HFFc6 (cell line): ENCODE results near the gene DRP2. TPM values are rescaled to one million over a fixed set of nuclear protein-coding genes. Genes with fewer than 3 reads are reported as not detected.

Experiments
- DNase-seq: peaks from one replicate; pipeline ENCODE4 v3.0.0-alpha.2; 2018
- H3K27ac Mint-ChIP-seq: 2 replicates; pipeline ENCODE4 v1.8.0; 2020; ENCODE audit warnings: mild to moderate bottlenecking, mixed read lengths
- H3K27me3 Mint-ChIP-seq: 2 replicates; pipeline ENCODE4 v1.8.0; 2021; ENCODE audit warnings: mild to moderate bottlenecking, moderate library complexity, mixed read lengths; ENCODE audit not compliant: insufficient read depth
- H3K36me3 Mint-ChIP-seq: 2 replicates; pipeline ENCODE4 v1.8.0; 2021; ENCODE audit warnings: low read depth, mixed read lengths
- H3K4me1 Mint-ChIP-seq: 2 replicates; pipeline ENCODE4 v1.8.0; 2020; ENCODE audit warnings: low read depth, mixed read lengths
- H3K4me3 Mint-ChIP-seq: 2 replicates; pipeline ENCODE4 v1.8.0; 2020; ENCODE audit warnings: mild to moderate bottlenecking, moderate library complexity, mixed read lengths
- H3K9me3 Mint-ChIP-seq: 2 replicates; pipeline ENCODE4 v1.8.0; 2020; ENCODE audit warnings: mild to moderate bottlenecking, mixed read lengths
- total RNA-seq, 6 experiments: library from RNA; stranded (reverse); fragmentation: NEBNext Ultra II Directional; extraction: Animal tissue kit (Norgen Biotek cat#: 25700); gene quantifications; 2 replicates in 1 of 6; 3 replicates in 5 of 6; pipeline ENCODE4 v1.2.3, GENCODE V29; 2021
- TF ChIP-seq, protein P1 (sequence below): fragments of 200-600 bp; sonication (generic); IDR thresholded peaks from 2 replicates; pipeline ENCODE4 v1.5.0; 2021; ENCODE audit warnings: antibody characterized with exemption, mild to moderate bottlenecking

Gene DRP2
- total RNA-seq, 6 experiments from 2014 or later, result 0.30 to 0.55 (median 0.37) TPM

DNA sequence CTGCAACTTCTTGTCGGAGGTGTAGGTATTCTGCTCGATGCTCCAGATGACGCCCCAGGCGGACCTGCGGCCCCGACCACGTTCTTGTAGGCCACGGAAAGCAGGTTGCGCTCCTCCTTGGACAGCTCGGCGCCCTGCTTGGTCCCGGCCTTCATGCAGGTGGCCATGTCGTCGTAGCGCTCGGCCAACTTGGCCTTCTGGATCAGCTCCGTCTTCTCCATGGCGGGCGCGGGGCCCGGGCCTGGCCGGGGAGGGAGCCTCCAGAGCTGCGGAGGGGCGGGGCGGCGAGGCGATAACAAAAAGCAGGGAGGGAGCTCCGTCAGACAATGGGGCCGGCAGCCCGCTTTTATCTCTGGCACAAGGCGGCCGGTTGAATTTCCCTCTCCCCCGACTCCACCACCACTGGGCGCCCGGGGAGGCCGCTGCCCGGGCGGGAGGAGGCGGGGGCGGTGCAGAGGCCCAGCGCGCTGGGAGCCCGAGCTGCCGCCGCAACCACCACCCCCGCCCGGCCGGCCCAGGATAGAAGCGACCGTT, 28.3 kb upstream of the DRP2 start:
- Mint-ChIP-seq H3K27me3 (no peaks in the 10 kb centered on the region; the same call in 1 of the 2 replicates), H3K4me3 (peak overlapping the region; percentile 61; the same call in 1 of the 2 replicates), H3K9me3 (no peaks in the 10 kb centered on the region), H3K27ac (no peak overlapping the region), H3K4me1 (peaks cover 20% of the 10 kb centered on the region), H3K36me3 (no peaks in the 10 kb centered on the region)
- DNase-seq, result no peak
- TF ChIP-seq, protein P1, sequence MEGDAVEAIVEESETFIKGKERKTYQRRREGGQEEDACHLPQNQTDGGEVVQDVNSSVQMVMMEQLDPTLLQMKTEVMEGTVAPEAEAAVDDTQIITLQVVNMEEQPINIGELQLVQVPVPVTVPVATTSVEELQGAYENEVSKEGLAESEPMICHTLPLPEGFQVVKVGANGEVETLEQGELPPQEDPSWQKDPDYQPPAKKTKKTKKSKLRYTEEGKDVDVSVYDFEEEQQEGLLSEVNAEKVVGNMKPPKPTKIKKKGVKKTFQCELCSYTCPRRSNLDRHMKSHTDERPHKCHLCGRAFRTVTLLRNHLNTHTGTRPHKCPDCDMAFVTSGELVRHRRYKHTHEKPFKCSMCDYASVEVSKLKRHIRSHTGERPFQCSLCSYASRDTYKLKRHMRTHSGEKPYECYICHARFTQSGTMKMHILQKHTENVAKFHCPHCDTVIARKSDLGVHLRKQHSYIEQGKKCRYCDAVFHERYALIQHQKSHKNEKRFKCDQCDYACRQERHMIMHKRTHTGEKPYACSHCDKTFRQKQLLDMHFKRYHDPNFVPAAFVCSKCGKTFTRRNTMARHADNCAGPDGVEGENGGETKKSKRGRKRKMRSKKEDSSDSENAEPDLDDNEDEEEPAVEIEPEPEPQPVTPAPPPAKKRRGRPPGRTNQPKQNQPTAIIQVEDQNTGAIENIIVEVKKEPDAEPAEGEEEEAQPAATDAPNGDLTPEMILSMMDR, result no peak

DNA sequence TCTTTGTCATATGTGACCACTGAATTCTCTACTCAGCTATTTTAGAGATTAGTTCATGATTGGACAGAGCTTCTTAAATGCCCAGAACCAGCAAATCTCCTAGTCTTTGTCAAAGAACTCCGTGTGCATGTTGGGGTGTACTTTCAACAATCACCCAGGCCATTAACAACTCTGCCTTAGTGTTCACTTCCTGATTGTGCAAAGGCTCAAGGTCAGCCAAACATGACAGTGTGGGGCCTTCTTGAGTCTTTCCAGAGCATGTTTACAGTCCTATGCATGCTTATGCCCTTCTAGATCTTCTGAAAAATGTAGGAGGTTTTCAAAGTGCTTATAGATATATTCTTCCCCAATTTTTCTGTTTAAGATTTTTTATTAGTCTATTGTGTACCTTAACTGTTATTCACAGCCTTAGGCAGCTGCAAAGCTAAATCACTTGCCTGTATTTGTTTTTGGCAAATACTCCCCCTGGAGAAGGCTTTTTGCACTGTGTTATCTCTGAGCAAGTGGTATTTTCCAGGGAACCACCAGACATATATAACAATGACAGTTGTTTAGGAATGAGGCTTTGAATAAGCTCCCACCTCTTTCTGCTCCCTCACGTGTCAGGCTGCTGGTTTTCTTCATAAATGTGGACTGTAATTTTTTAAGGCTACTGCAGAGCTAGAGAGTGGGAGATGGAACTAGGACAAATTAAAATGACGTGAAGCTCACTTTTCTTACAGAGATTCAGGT, 24.0 kb upstream of the DRP2 start:
- Mint-ChIP-seq H3K4me3 (no peak overlapping the region), H3K9me3 (no peaks in the 10 kb centered on the region), H3K27me3 (no peaks in the 10 kb centered on the region; the same call in 1 of the 2 replicates), H3K36me3 (no peaks in the 10 kb centered on the region), H3K27ac (no peak overlapping the region), H3K4me1 (peaks cover 4% of the 10 kb centered on the region; the same call in 1 of the 2 replicates)
- DNase-seq, result no peak
- TF ChIP-seq, protein P1, result no peak

DNA sequence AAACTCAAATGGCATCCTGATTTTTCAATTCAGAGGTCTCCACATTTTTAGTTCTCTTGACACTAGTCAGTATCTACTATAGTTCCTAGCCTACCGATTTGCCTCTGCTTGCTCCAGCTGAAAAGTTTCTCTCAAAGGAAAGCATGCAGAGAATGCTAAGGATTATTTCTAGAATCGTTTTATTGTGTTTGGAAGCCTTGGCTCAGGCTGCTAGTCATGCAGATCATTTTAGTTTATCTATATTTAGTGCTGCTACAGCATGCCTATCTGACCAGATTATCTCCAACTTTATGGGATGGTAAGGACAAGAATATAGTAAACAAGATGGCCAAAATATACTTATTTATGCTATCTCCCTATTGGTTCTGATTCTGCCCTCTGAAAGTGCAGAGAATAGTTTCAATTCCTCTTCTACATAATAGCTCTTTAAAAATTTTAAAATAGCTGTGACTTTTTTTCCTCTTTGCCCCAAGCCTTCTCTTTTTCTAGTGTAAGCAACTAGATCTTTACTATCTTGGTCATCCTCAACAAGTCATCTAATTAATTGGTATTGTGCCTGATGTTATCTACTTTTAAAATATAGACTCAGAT, 15.7 kb upstream of the DRP2 start:
- Mint-ChIP-seq H3K27ac (peak overlapping the region; percentile 40; the same call in 1 of the 2 replicates), H3K36me3 (no peaks in the 10 kb centered on the region), H3K27me3 (no peaks in the 10 kb centered on the region), H3K9me3 (no peaks in the 10 kb centered on the region), H3K4me3 (peak overlapping the region; percentile 28; the same call in 1 of the 2 replicates), H3K4me1 (peaks cover 27% of the 10 kb centered on the region)
- peak; percentile 37 for DNase-seq
- TF ChIP-seq, protein P1, result no peak

DNA sequence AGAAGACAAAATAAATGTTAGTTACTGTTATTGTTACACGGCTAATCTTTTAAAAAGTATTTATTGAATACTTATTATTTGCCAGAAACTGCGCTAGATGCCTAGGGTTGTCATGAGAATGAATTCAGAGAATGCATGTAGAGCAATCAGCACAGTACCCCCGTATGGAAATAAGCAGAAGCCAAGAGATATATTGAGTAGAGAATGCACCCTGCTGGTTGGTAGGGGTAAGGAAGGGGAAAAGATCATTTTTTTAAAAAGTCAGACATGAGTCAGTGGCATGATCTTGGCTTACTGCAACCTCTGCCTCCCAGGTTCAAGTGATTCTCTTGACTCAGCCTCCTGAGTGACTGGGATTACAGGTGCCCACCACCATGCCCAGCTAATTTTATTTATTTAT, 13.1 kb upstream of the DRP2 start:
- Mint-ChIP-seq H3K4me3 (no peak overlapping the region), H3K27ac (no peak overlapping the region), H3K27me3 (no peaks in the 10 kb centered on the region), H3K36me3 (no peaks in the 10 kb centered on the region), H3K4me1 (peaks cover 31% of the 10 kb centered on the region), H3K9me3 (no peaks in the 10 kb centered on the region)
- DNase-seq, result peak; percentile 20
- TF ChIP-seq, protein P1, result peak; percentile 70

DNA sequence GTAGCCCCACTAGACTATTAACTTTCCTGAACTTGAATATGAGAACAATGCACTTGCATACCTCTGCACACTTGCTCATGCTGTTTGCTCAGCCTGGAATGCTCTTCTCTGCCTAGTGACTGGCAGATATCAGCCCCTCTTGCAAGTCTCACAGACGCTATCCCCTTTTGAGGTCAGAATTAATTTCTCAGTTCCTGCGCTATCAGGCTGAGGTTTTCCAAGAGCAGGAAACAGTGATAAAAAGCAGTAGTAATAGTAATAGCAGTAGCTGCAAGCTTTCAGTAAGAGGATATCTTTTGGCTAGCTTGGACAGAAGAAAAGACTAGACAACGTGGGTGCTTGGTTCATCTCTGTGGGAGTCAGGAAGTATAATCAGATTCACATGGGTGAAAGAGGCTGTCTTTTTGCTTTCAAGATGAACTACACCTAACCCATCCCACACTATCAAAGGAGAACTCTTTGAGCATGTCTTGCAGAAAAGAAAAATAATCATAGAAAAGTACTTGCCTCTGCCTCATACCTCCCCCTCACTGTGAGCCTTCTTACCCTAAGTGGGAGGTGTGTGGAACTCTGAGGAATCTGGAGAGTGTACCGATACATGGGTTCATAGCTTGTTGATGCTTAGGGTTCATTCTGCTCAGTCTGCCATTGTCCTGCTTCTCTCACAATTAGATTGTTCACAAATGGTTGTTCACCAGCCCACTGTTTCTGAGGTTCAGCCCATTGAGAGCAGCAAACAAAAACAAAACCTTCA, 11.3 kb upstream of the DRP2 start:
- H3K4me1 Mint-ChIP-seq, result peaks cover 29% of the 10 kb centered on the region
- no peak overlapping the region; the same call in 1 of the 2 replicates for H3K27ac Mint-ChIP-seq
- no peak for DNase-seq
- no peak overlapping the region for H3K4me3 Mint-ChIP-seq
- no peaks in the 10 kb centered on the region for H3K27me3 Mint-ChIP-seq
- TF ChIP-seq, protein P1, result no peak
- H3K9me3 Mint-ChIP-seq, result no peaks in the 10 kb centered on the region
- H3K36me3 Mint-ChIP-seq, result no peaks in the 10 kb centered on the region
